GM20431 (cell line): ENCODE data around the gene ZNF143.

Experiments used
- in situ Hi-C: fragments of 300-500 bp; cut with MseI, MboI; formaldehyde crosslinking; loops from one replicate; pipeline ENCODE4 v1.15.0; 2020; ENCODE audit warnings: low sequenced_read_pairs; ENCODE audit not compliant: unreplicated experiment

The ZNF143 gene

GRCh38 chr11:9573052-9573774 is 112.4 kb downstream of the ZNF143 start, which contains the start of gene WEE1:
TSS of gene WEE1 (plus strand) at chr11:9573670. CDS start at chr11:9573934, 264 bp downstream.
- in situ Hi-C loops, result no loop called here

DNA sequence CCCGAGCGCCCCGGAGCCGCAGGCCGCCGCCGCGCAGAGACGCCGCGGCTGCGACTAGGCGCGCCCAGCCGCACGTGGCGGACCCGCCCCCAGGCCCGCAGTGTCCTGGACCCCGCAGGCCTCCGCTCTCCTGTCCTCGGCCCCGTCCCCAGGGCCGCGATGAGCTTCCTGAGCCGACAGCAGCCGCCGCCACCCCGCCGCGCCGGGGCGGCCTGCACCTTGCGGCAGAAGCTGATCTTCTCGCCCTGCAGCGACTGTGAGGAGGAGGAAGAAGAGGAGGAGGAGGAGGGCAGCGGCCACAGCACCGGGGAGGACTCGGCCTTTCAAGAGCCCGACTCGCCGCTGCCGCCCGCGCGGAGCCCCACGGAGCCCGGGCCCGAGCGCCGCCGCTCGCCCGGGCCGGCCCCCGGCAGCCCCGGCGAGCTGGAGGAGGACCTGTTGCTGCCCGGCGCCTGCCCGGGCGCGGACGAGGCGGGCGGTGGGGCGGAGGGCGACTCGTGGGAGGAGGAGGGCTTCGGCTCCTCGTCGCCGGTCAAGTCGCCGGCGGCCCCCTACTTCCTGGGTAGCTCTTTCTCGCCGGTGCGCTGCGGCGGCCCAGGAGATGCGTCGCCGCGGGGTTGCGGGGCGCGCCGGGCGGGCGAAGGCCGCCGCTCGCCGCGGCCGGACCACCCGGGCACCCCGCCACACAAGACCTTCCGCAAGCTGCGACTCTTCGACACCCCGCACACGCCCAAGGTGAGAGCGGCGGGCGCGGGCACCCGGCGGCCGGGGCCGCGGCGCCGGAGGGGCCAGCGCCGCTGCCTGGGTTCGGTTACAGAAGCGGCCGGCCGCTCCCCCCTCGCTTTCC is 113.2 kb downstream of the ZNF143 start:
- in situ Hi-C loops, result no loop called here

GRCh38 chr11:9574622-9575259 is 113.9 kb downstream of the ZNF143 start:
- in situ Hi-C loops, result no loop called here

GRCh38 chr11:9575260-9576240 is 114.7 kb downstream of the ZNF143 start:
- in situ Hi-C loops, result no loop called here

GRCh38 chr11:9576701-9577381 is 116.0 kb downstream of the ZNF143 start:
- in situ Hi-C loops, result no loop called here

GRCh38 chr11:9577556-9577955 is 116.7 kb downstream of the ZNF143 start:
- in situ Hi-C loops, result no loop called here
